ENCODE measurements around the gene ZFC3H1.
"Not testable (repeated sequence)": the region's sequence is repeated elsewhere in the genome, so short reads cannot be mapped to it uniquely, and the experiment has no call there.

Gene ZFC3H1

DNA sequence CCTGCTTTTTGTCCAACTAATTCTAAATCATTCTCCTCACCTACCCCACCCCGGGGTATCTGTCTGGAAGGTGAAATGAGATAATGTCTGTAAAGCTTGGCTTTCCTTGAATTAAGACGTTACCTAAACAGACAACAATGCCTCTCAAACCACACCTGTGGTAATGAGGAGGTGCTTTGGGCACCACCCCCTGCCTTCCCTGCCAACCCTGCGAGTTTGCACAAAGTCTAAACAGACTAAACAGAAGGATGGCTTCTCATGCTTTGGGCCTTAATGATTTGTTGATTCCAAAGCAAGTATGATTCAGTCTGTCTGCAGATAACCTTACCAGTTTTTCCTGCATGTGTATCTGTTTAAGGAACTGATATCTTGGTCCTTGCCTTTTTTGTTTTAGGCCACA, 82.4 kb downstream of the ZFC3H1 start:
- no peak for FAIRE-seq
- peak; percentile 65 for DNase-seq (ENCODE audit: low spot score)

DNA sequence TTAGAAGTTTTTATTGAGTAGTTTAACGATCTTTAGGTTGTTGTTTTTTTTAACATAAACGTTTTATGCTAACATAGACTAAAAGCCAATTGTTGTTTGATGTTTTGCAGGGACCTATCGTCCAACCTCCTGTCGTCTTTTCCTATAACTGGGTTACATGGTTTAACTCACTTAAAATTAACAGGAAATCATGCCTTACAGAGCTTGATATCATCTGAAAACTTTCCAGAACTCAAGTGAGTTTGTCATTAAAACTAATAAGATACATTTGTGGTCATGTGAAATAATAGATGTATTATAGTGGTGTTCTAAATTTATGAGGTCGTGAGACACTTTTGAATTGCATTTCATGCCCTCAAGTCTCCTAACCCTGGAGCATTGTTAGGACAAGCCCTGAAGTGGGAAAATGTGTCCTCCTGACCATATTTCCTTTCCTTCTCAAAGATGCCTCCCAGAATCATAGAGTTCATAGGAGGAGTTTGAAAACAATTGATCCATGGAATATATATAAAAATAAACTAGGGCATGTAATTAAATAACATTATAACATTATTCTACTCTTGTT, 84.9 kb downstream of the ZFC3H1 start:
- FAIRE-seq (no peak), DNase-seq (ENCODE audit: low spot score) (no peak)

DNA sequence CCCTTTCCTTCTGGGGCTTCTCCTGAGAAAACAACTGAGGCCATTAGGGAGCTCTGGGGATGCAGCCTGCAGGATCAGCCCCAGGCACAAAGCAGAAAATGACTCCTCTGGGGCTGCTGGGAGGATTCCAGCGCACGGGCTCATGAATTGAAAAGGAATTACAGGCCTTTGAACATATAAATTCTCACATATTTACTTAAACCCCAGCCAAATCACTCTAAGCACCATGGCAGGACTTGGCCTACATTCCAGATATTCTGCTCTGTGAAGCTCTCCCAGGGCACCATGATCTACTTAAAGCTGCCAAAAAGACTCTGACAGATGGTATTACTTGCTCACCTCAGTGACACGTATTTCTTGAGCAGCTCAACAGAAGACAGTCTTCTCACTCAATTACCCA, 87.2 kb downstream of the ZFC3H1 start:
- FAIRE-seq, result no peak
- DNase-seq (ENCODE audit: low spot score), result no peak

DNA sequence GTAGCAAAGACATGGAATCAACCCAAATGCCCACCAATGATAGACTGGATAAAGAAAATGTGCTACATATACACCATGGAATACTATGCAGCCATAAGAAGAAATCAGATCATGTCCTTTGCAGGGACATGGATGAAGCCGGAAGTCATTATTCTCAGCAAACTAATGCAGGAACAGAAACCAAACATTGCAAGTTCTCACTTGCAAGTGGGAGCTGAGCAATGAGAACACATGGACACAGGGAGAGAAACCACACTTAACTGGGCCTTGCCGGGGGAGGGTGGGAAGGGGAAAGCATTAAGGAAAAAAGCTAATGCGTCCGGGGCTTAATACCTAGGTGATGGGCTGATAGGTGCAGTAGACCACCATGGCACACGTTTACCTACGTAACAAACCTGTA, 93.8 kb downstream of the ZFC3H1 start:
- not testable (repeated sequence) for DNase-seq (ENCODE audit: low spot score); FAIRE-seq

DNA sequence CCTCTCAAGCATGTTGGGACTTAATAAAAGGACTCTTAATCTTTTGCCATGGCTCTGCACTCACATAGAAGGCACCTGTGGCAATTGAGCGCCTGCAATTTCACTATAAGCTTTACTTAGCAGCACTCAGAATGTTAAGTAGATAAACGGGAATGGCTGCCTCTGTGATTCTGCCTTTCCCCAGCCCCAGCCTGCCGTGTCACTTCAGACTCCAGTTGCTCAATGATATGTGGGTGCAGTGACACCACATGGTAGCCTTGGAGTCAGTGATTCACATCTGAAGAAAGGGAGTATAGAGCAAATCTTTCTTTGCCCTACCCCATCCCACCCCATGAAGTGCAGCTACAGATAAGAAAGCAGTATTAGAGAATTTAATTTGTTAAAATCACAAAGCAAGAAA, 96.1 kb downstream of the ZFC3H1 start:
- FAIRE-seq, result no peak

DNA sequence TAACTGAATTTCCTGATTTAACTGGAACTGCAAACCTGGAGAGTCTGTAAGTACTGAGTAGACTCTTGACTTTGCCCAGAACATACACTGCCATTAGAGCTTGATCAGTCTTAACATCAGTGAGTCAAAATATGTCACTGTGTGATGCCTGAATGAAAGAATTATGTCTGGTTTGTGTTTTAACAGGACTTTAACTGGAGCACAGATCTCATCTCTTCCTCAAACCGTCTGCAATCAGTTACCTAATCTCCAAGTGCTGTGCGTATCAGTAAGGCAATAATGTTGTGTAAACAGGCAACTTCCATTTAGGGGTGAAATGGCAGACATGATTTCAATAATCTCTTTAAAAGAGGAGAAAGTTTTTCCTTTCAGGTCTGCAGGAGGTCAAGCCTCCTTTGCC, 97.0 kb downstream of the ZFC3H1 start:
- no peak for FAIRE-seq
- DNase-seq (ENCODE audit: low spot score), result no peak

More for the DNA sequence above, 96.1 kb downstream of the ZFC3H1 start:
- no peak for DNase-seq (ENCODE audit: low spot score)

DNA sequence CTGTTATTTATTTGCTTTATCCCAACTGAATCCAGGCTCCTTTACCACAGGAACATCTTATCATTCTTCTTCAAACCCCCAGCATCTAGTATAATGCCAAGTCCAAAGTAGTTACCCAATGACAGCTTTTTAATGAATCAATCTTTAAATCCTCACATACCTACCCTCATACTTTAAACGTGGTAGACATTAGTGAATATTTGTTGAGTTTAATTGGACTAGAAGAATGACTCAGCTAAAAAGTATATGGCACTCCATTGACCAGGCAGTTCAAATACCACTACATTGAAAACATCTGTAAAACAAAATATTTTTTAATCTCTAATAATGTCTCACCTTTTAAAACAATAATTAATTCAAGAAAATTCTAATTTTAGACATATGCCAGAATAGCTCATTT, 98.1 kb downstream of the ZFC3H1 start:
- DNase-seq (ENCODE audit: low spot score), result no peak
- no peak for FAIRE-seq

DNA sequence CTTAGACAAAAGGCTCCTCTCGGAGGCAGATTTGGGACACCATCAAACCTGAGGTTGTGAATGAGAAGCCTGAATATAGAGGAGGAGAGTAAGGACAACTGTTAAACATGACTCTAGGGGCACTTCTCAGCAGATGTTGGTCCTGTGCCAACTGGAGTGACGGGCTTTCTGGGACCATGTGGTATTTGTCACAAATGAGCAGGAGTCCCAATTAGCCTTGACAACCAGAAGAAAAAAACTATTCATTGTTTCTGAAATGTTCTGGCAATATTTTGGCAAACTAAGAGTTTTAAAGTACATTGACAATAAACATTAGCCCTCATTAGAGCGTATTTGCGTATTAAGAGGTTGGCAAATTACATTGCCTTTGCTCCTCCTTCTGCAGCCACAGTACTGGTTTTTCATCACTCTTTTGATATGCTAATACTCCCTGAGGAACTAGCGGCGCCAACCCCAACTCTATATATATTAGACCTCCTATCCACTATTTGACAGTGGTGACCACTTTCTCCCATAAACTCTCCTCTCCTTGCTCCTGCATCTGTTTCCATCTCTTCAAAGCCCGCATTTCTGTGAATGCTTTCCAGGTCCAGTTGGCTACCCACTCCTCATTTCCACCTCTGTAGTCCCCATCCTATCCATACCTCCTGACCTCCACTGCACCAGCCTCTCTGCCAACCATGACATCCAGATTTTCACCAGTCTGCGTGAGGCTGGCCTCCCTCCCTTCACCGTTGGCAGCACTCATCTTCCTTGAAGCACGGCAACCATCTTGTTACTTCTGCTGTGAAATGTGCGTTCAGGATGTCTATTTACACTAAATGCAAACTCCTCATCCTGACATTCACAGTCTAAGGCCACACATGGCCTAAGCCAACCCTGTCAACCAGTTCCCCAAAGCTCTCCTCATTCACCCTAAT, 100.7 kb downstream of the ZFC3H1 start:
- FAIRE-seq, result no peak

More for the DNA sequence above, 100.7 kb downstream of the ZFC3H1 start:
- DNase-seq (ENCODE audit: low spot score), result no peak

All from urothelium cell line (cell line).